Hematopoietic multipotent progenitor cell treated with erythropoietin and hydrocortisone succinate and interleukin-3 and kit ligand, for 4 days (in vitro differentiated cells): ENCODE data around the gene TOPAZ1.

Experiments used
- DNase-seq: peaks from one replicate; pipeline ENCODE4 v3.0.0-alpha.2; 2015

The TOPAZ1 gene

GRCh38 chr3:44248152-44248551, 6.5 kb downstream of the TOPAZ1 start:
- DNase-seq = no peak

- DNase-seq = no peak
These were observed 10.8 kb downstream of the TOPAZ1 start for GRCh38 chr3:44252332-44252959.

- DNase-seq = no peak
These were observed 17.7 kb downstream of the TOPAZ1 start for GRCh38 chr3:44259404-44259803.

GRCh38 chr3:44264146-44264545, 22.5 kb downstream of the TOPAZ1 start:
- no peak for DNase-seq

- DNase-seq = no peak
These were observed 24.1 kb downstream of the TOPAZ1 start for GRCh38 chr3:44265815-44266214.

- no peak for DNase-seq
These were observed 30.5 kb downstream of the TOPAZ1 start for GRCh38 chr3:44272191-44272590.

- DNase-seq = no peak
These were observed 36.2 kb downstream of the TOPAZ1 start for GRCh38 chr3:44277925-44278324.

GRCh38 chr3:44280077-44280476, 38.4 kb downstream of the TOPAZ1 start:
- DNase-seq = no peak

- DNase-seq = no peak
These were observed 38.9 kb downstream of the TOPAZ1 start for GRCh38 chr3:44280631-44281030.

- DNase-seq = no peak
These were observed 43.3 kb downstream of the TOPAZ1 start for GRCh38 chr3:44284949-44285348.

GRCh38 chr3:44289882-44290462, 48.3 kb downstream of the TOPAZ1 start:
- peak; percentile 16 for DNase-seq

GRCh38 chr3:44292276-44292675, 50.6 kb downstream of the TOPAZ1 start:
- DNase-seq = no peak

GRCh38 chr3:44292947-44293346, 51.3 kb downstream of the TOPAZ1 start:
- DNase-seq = no peak

- DNase-seq = no peak
These were observed 55.6 kb downstream of the TOPAZ1 start for GRCh38 chr3:44297255-44297654.

- no peak for DNase-seq
These were observed 60.1 kb downstream of the TOPAZ1 start for GRCh38 chr3:44301746-44302145.

GRCh38 chr3:44309500-44309899, 67.8 kb downstream of the TOPAZ1 start:
- DNase-seq = no peak

- peak; percentile 69 for DNase-seq
These were observed 77.2 kb downstream of the TOPAZ1 start for GRCh38 chr3:44318891-44319311.

GRCh38 chr3:44321335-44321734, 79.6 kb downstream of the TOPAZ1 start:
- DNase-seq = no peak

- DNase-seq = peak; percentile 86
These were observed 81.8 kb downstream of the TOPAZ1 start for GRCh38 chr3:44323341-44323955.

- DNase-seq = no peak
These were observed 82.9 kb downstream of the TOPAZ1 start for GRCh38 chr3:44324584-44324983.

- DNase-seq = peak; percentile 31
These were observed 84.3 kb downstream of the TOPAZ1 start for GRCh38 chr3:44326019-44326418.

- DNase-seq = no peak
These were observed 84.8 kb downstream of the TOPAZ1 start for GRCh38 chr3:44326515-44326914.

GRCh38 chr3:44329946-44330345, 88.3 kb downstream of the TOPAZ1 start:
- DNase-seq = no peak

- DNase-seq = peak; percentile 26
These were observed 88.8 kb downstream of the TOPAZ1 start for GRCh38 chr3:44330444-44330843.

GRCh38 chr3:44334326-44334725, 92.6 kb downstream of the TOPAZ1 start:
- DNase-seq = no peak
